Heart left ventricle (tissue), 16 donors: ENCODE measurements around the gene CD48. TPM values are rescaled to one million over a fixed set of nuclear protein-coding genes. Genes with fewer than 3 reads are reported as not detected.

Experiments
- ATAC-seq, 4 donors: fragments of 200-7000 bp; cut with Tn5 transposase; one replicate each; pipeline ENCODE4 v1.9.1; 2020 to 2022; ENCODE audit warnings: moderate library complexity in 4 of 4, mild to moderate bottlenecking in 3 of 4, moderate number of reproducible peaks in 1 of 4
- DNase-seq, 5 donors: peaks; one replicate each; pipeline ENCODE4 v3.0.0-alpha.2; 2020
- H3K27ac ChIP-seq, 12 donors: fragments of 200-600 bp; sonication (generic) in 4 of 12; one replicate each; pipeline versions ENCODE4 v1.5.0 to v1.8.0; 2016 to 2022; ENCODE audit warnings: mild to moderate bottlenecking in 2 of 12
- H3K27me3 ChIP-seq, 9 donors: fragments of 200-600 bp; sonication (generic) in 2 of 9; one replicate each; pipeline versions ENCODE4 v1.5.1 to v1.8.0; 2016 to 2022; ENCODE audit warnings: mild to moderate bottlenecking in 3 of 9
- H3K36me3 ChIP-seq, 9 donors: fragments of 200-600 bp; sonication (generic) in 2 of 9; one replicate each; pipeline versions ENCODE4 v1.5.0 to v1.8.0; 2018 to 2022; ENCODE audit warnings: mild to moderate bottlenecking in 2 of 9
- H3K4me1 ChIP-seq, 12 donors: fragments of 200-600 bp; sonication (generic) in 4 of 12; one replicate each; pipeline versions ENCODE4 v1.5.0 to v1.8.0; 2016 to 2022; ENCODE audit warnings: mild to moderate bottlenecking in 3 of 12
- H3K4me3 ChIP-seq, 12 donors: fragments of 200-600 bp; sonication (generic) in 4 of 12; one replicate each; pipeline versions ENCODE4 v1.5.0 to v1.8.0; 2017 to 2022; ENCODE audit warnings: mild to moderate bottlenecking in 9 of 12, moderate library complexity in 4 of 12
- H3K9me3 ChIP-seq, 12 donors: fragments of 200-600 bp; sonication (generic) in 4 of 12; one replicate each; pipeline versions ENCODE4 v1.5.0 to v1.8.0; 2016 to 2022; ENCODE audit warnings: mild to moderate bottlenecking in 1 of 12
- CTCF ChIP-seq, 12 donors: fragments of 200-600 bp; sonication (generic) in 4 of 12; IDR thresholded peaks; one replicate each; pipeline versions ENCODE4 v1.5.0 to v1.8.0; 2018 to 2022; ENCODE audit warnings: antibody characterized with exemption in 12 of 12, mild to moderate bottlenecking in 5 of 12
- POLR2A ChIP-seq, 2 donors: fragments of 450-650 bp; IDR thresholded peaks; one replicate each; pipeline ENCODE4 v1.6.1; 2017; ENCODE audit warnings: antibody characterized with exemption in 2 of 2, mild to moderate bottlenecking in 2 of 2, moderate library complexity in 2 of 2
- WGBS, 4 donors: extraction: QIAGEN DNeasy Blood & Tissue Kit in 2 of 4; methylation state at CpG; one replicate each; pipeline versions ENCODE4 v1.1.5 to v1.1.7; 2013 to 2018; 5-methylcytosine and 5-hydroxymethylcytosine counted together
- intact Hi-C, 10 donors: fragments of 100-400 bp; cut with DNase I; formaldehyde crosslinking; loops; one replicate each; pipeline versions ENCODE4 v1.11.1 to v1.14.2; 2022
- polyA plus RNA-seq, 2 donors: library from polyadenylated mRNA; stranded (reverse); fragments of 200-250 nt; gene quantifications; one replicate each; pipeline ENCODE4 v1.2.3, GENCODE V29; 2013
- total RNA-seq, 9 donors: library from RNA; depleted of rRNA in 2 of 9; stranded (reverse); fragments of >200 nt in 2 of 9; fragmentation: NEBNext Ultra II Directional in 3 of 9; extraction: Animal tissue kit (Norgen Biotek cat#: 25700) in 3 of 9; gene quantifications; one replicate each; pipeline versions ENCODE4 v1.1.0 to v1.2.4, GENCODE V29; 2016 to 2023
- donor health status: ischemic (EF 13 %, LVEDD 7.1; RV severe dilation, severe dysfunction).
- donor health status: healthy with polysubstance abuse.
- donor health status: DM: no; HTN: yes; CAD: no.
- donor health status: DM: no; HTN: no; CAD: no.
- donor health status: ischemic (EF 25% LVEDD 6.9; RV normal size, moderate dysfunction).
- donor health status: ischemic (EF 25% LVEDD 5.7; RV mildly dilated, moderate dysfunction).
- donor health status: healthy.
- donor health status: DM: yes; HTN: yes; CAD: no.
- donor health status: ischemic (EF 35%, LVEDD 5.7; RV mildly dilated, moderate dysfunction).
- donor health status: nonischemic (EF 11% LVEDD 7.7; RV severe dilation, severe dysfunction).
- donor health status: DM: yes; HTN: yes; CAD: no.
- donor health status: PGD.
- donor health status: ischemic (EF 29% LVEDD 5.4; RV normal size, mild dysfunction).
- donor health status: nonischemic (EF 23%, LVEDD 6.1; RV moderate dilation, normal function).

CD48 gene
- total and polyA plus RNA-seq, 11 donors: 0.49 to 31.6 (median 0.71) TPM

GRCh38 chr1:160756849-160757201 lies 45.2 kb upstream of the CD48 start:
- intact Hi-C loops: no loop called here
- Histone ChIP-seq H3K9me3 (no peaks in the 10 kb centered on the region), H3K4me3 (no peak overlapping the region), H3K4me1 (peaks cover 0 to 4% (median 0%) of the 10 kb centered on the region in 12 donors), H3K27me3 (peaks cover 0 to 4% (median 0%) of the 10 kb centered on the region in 9 donors), H3K27ac (peak overlapping the region in 1 of 12 donors; percentile 60), H3K36me3 (no peaks in the 10 kb centered on the region)
- DNase-seq (no peak), ATAC-seq (no peak)
- TF ChIP-seq CTCF (IDR thresholded peaks at IDR 0.05) (no peak), POLR2A (IDR thresholded peaks at IDR 0.05) (no peak)
- 90 to 95% (median 92%) methylated on average over 2 of the region's 2 CpGs for WGBS, 4 donors

- Histone ChIP-seq H3K4me3 (no peak overlapping the region), H3K27me3 (peaks cover 0 to 8% (median 0%) of the 10 kb centered on the region in 9 donors), H3K36me3 (no peaks in the 10 kb centered on the region), H3K9me3 (no peaks in the 10 kb centered on the region), H3K27ac (peak overlapping the region in 1 of 12 donors; percentile 60), H3K4me1 (peaks cover 0 to 4% (median 0%) of the 10 kb centered on the region in 12 donors)
- ATAC-seq (no peak), DNase-seq (no peak)
- 66 to 73% (median 71%) methylated on average over 5 of the region's 5 CpGs for WGBS, 4 donors
- intact Hi-C loops: no loop called here
- no peak for TF ChIP-seq CTCF (IDR thresholded peaks at IDR 0.05)
- TF ChIP-seq POLR2A (IDR thresholded peaks at IDR 0.05): no peak
Observed at GRCh38 chr1:160755911-160756848, 44.6 kb upstream of the CD48 start.

- H3K9me3 ChIP-seq: no peaks in the 10 kb centered on the region
- peaks cover 0 to under 1% (median 0%) of the 10 kb centered on the region in 9 donors for H3K36me3 ChIP-seq
- peaks cover 0 to 4% (median 0%) of the 10 kb centered on the region in 12 donors for H3K4me1 ChIP-seq
- H3K27me3 ChIP-seq: peaks cover 0 to 8% (median 0%) of the 10 kb centered on the region in 9 donors
- peak overlapping the region in 1 of 12 donors; percentile 42 for H3K27ac ChIP-seq
- TF ChIP-seq CTCF (IDR thresholded peaks at IDR 0.05) (no peak), POLR2A (IDR thresholded peaks at IDR 0.05) (no peak)
- no peak for ATAC-seq
- intact Hi-C loops: no loop called here
- 82 to 93% (median 90%) methylated on average over 2 of the region's 2 CpGs for WGBS, 4 donors
- H3K4me3 ChIP-seq: no peak overlapping the region
- no peak for DNase-seq
Observed at GRCh38 chr1:160755461-160755860, 43.8 kb upstream of the CD48 start.

GRCh38 chr1:160753594-160753993 lies 42.0 kb upstream of the CD48 start:
- Histone ChIP-seq H3K36me3 (peaks cover 0 to 4% (median 0%) of the 10 kb centered on the region in 9 donors), H3K9me3 (no peaks in the 10 kb centered on the region), H3K27me3 (peaks cover 0 to 18% (median 0%) of the 10 kb centered on the region in 9 donors), H3K4me1 (peaks cover 0 to 12% (median 0%) of the 10 kb centered on the region in 12 donors), H3K4me3 (no peak overlapping the region), H3K27ac (no peak overlapping the region)
- no peak for TF ChIP-seq POLR2A (IDR thresholded peaks at IDR 0.05)
- TF ChIP-seq CTCF (IDR thresholded peaks at IDR 0.05): no peak
- no peak for DNase-seq
- intact Hi-C loops: no loop called here
- no peak for ATAC-seq
